Endothelial cell of umbilical vein (primary cell): ENCODE data around the gene TIFAB.

ENCODE experiments used
- CTCF ChIP-seq, 2 donors: IDR thresholded peaks; 1 replicate in 1 of 2; 2 replicates in 1 of 2; pipeline ENCODE4 v1.5.1; 2011; ENCODE audit warnings: low read length in 2 of 2, mild to moderate bottlenecking in 2 of 2, moderate library complexity in 2 of 2, control low read depth in 1 of 2, inconsistent platforms in 1 of 2, low read depth in 1 of 2; ENCODE audit not compliant: insufficient read depth in 1 of 2; ENCODE audit errors: extremely low read depth in 1 of 2
- EZH2 ChIP-seq: IDR thresholded peaks from 2 replicates; pipeline ENCODE4 v1.6.1; 2012; ENCODE audit warnings: borderline replicate concordance, low read depth, mild to moderate bottlenecking, moderate library complexity, low read length, inconsistent platforms; ENCODE audit not compliant: severe bottlenecking
- FOS ChIP-seq: IDR thresholded peaks from 2 replicates; pipeline ENCODE4 v1.6.1; 2011; ENCODE audit warnings: mild to moderate bottlenecking, low read length, moderate library complexity, borderline replicate concordance; ENCODE audit not compliant: insufficient read depth
- GATA2 ChIP-seq: IDR thresholded peaks from 2 replicates; pipeline ENCODE4 v1.7.0; 2011; ENCODE audit warnings: low read depth, mild to moderate bottlenecking, moderate library complexity, mixed read lengths, low read length; ENCODE audit not compliant: insufficient read length, insufficient read depth
- JUN ChIP-seq: IDR thresholded peaks from 2 replicates; pipeline ENCODE4 v1.6.1; 2011; ENCODE audit warnings: borderline replicate concordance, low read depth; ENCODE audit not compliant: insufficient read length, insufficient read depth
- POLR2A ChIP-seq: IDR thresholded peaks from 2 replicates; pipeline ENCODE4 v1.6.1; 2012; ENCODE audit warnings: low read depth, mild to moderate bottlenecking, control low read depth, low read length
- POLR2AphosphoS5 ChIP-seq: IDR thresholded peaks from 2 replicates; pipeline ENCODE4 v1.6.1; 2012; ENCODE audit warnings: low read depth, mild to moderate bottlenecking, control low read depth, low read length, moderate library complexity; ENCODE audit not compliant: insufficient read depth
- TF ChIP-seq, protein P1 (sequence below): IDR thresholded peaks from 2 replicates; pipeline ENCODE4 v1.6.1; 2011; ENCODE audit not compliant: insufficient read depth, insufficient read length

DNA sequence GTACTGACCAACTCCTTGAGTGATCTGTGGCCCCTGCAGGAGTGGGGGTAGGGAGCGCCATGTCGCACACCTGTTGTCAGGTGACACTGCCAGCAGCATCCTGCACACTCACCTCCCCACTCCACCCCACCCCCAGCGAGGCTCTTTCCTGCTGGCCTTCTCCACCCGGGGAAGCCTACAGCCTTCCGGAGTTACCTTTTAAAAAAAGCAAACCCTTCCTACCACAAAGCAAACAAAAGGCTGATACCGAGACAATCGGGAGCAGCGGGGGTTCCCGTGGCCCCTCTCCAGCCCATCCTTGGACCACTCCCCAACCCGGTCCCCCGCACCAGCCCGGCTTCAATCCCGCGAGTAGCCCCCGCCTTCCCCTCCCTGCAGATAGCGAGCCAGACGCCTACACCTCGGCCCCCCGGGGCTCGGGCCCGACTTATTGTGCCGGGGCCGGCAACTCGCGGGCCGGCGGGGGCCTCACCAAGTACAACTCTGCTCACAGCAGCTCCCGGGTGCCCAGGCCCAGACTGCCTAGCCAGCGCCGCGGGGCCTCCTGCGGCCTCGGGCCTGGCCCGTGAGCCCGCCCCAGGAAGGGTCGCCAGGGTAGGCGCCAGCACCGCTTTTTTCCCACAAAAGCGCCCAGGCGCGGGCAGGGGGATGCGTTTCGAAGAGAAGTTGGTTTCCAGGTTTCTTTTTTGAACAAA is 53.8 kb downstream of the TIFAB start:
- no peak for TF ChIP-seq CTCF (IDR thresholded peaks at IDR 0.05; ENCODE audit: extremely low read depth in 1 of 2, insufficient read depth in 1 of 2, low read depth in 1 of 2, low read length in 2 of 2)
- TF ChIP-seq FOS = no peak
- no peak for TF ChIP-seq POLR2A
- TF ChIP-seq EZH2 = no peak
- TF ChIP-seq, protein P1, sequence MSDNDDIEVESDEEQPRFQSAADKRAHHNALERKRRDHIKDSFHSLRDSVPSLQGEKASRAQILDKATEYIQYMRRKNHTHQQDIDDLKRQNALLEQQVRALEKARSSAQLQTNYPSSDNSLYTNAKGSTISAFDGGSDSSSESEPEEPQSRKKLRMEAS = no peak
- TF ChIP-seq JUN = no peak
- no peak for TF ChIP-seq POLR2AphosphoS5
- no peak for TF ChIP-seq GATA2
